H1 (cell line): ENCODE data around the gene CNOT8. TPM values are rescaled to one million over a fixed set of nuclear protein-coding genes. Genes with fewer than 3 reads are reported as not detected.

Experiments used
- CTCF ChIA-PET: fragments of 300-600 bp; sonication (Branson Sonifier 250); formaldehyde crosslinking; loops from one replicate; lab custom pipeline; 2021; ENCODE audit not compliant: partially characterized antibody; lab: Charles Lee
- POLR2A ChIA-PET: fragments of 300-600 bp; sonication (Branson Sonifier 250); formaldehyde crosslinking; loops from one replicate; lab custom pipeline; 2021; ENCODE audit warnings: inconsistent platforms; ENCODE audit not compliant: partially characterized antibody; lab: Charles Lee
- DNase-seq, 2 experiments: peaks; one replicate each; pipeline versions ENCODE4 v3.0.0 to v3.0.0-alpha.2; 2010 to 2022; ENCODE audit warnings: low spot score in 2 of 2, low read depth in 1 of 2, mixed read lengths in 1 of 2
- FAIRE-seq: peaks from 2 replicates; lab custom pipeline; 2011; peaks lifted over from hg19 to GRCh38; lab: Jason Lieb, UNC
- H2AFZ ChIP-seq: 2 replicates; pipeline ENCODE4 v1.8.1; 2012; ENCODE audit warnings: low read length, inconsistent platforms
- H2AK5ac ChIP-seq: 2 replicates; pipeline ENCODE4 v1.6.1; 2013; ENCODE audit warnings: low read depth, low read length
- H2BK120ac ChIP-seq: replicated peaks from 2 replicates; pipeline ENCODE3; 2013; ENCODE audit warnings: low read depth, low read length, inconsistent platforms
- H2BK12ac ChIP-seq: 2 replicates; pipeline ENCODE4 v1.6.1; 2013; ENCODE audit warnings: low read depth, low read length
- H2BK15ac ChIP-seq: 2 replicates; pipeline ENCODE4 v1.6.1; 2013; ENCODE audit warnings: low read length
- H2BK20ac ChIP-seq: 2 replicates; pipeline ENCODE4 v1.6.1; 2013; ENCODE audit warnings: low read length
- H2BK5ac ChIP-seq: 2 replicates; pipeline ENCODE4 v1.6.1; 2013; ENCODE audit warnings: low read depth, low read length
- H3K14ac ChIP-seq: 2 replicates; pipeline ENCODE4 v1.6.1; 2013; ENCODE audit warnings: inconsistent platforms; ENCODE audit not compliant: insufficient read length
- H3K18ac ChIP-seq: 2 replicates; pipeline ENCODE4 v1.6.1; 2013; ENCODE audit warnings: low read length; ENCODE audit errors: extremely low read depth
- H3K23ac ChIP-seq: 2 replicates; pipeline ENCODE4 v1.6.1; 2013; ENCODE audit warnings: inconsistent platforms; ENCODE audit not compliant: insufficient read length
- H3K23me2 ChIP-seq: 2 replicates; pipeline ENCODE4 v1.6.1; 2013; ENCODE audit warnings: low read depth, low read length
- H3K27ac ChIP-seq: 2 replicates; pipeline ENCODE4 v1.6.1; 2011; ENCODE audit warnings: low read depth, low read length, inconsistent platforms
- H3K27me3 ChIP-seq, 4 experiments: replicated peaks in 1 of 4; 1 replicate in 1 of 4; 2 replicates in 3 of 4; pipeline versions ENCODE4 v1.6.1 to v1.8.1; 2011 to 2013; ENCODE audit warnings: low read length in 3 of 4, mild to moderate bottlenecking in 3 of 4, inconsistent platforms in 2 of 4, mixed read lengths in 2 of 4, moderate library complexity in 1 of 4; ENCODE audit not compliant: control insufficient read depth in 3 of 4, insufficient read depth in 3 of 4; ENCODE audit errors: extremely low read depth in 1 of 4
- H3K36me3 ChIP-seq, 4 experiments: 2 replicates each; pipeline versions ENCODE4 v1.6.1 to v1.8.1; 2011 to 2013; ENCODE audit warnings: mild to moderate bottlenecking in 4 of 4, low read length in 3 of 4, moderate library complexity in 2 of 4, control low read depth in 1 of 4, inconsistent platforms in 1 of 4; ENCODE audit not compliant: insufficient read depth in 4 of 4, control insufficient read depth in 2 of 4
- H3K4ac ChIP-seq: replicated peaks from 2 replicates; pipeline ENCODE3; 2013; ENCODE audit warnings: low read length, low read depth, mixed read lengths, inconsistent platforms; ENCODE audit not compliant: insufficient read length
- H3K4me1 ChIP-seq, 4 experiments: replicated peaks in 1 of 4; 1 replicate in 1 of 4; 2 replicates in 3 of 4; pipeline versions ENCODE4 v1.6.1 to v1.8.1; 2011 to 2013; ENCODE audit warnings: low read length in 3 of 4, inconsistent platforms in 2 of 4, mixed read lengths in 1 of 4; ENCODE audit not compliant: insufficient read depth in 4 of 4, control insufficient read depth in 3 of 4
- H3K4me2 ChIP-seq, 2 experiments: 2 replicates each; pipeline versions ENCODE4 v1.6.1 to v1.8.1; 2011 to 2013; ENCODE audit warnings: low read depth in 2 of 2, low read length in 2 of 2, control low read depth in 1 of 2, inconsistent platforms in 1 of 2, mild to moderate bottlenecking in 1 of 2; ENCODE audit not compliant: insufficient read depth in 1 of 2
- H3K4me3 ChIP-seq, 4 experiments: fragments of 200-600, 300-600 bp in 1 of 4; sonication (generic), shearing (Covaris generic), sonication (Bioruptor Twin) in 1 of 4; 2 replicates each; pipeline versions ENCODE4 v1.5.1 to v1.8.1; 2011 to 2016; ENCODE audit warnings: low read length in 4 of 4, low read depth in 3 of 4, control low read depth in 2 of 4, inconsistent platforms in 2 of 4, mild to moderate bottlenecking in 2 of 4, mixed read lengths in 1 of 4, moderate library complexity in 1 of 4; ENCODE audit not compliant: insufficient read depth in 2 of 4; ENCODE audit errors: extremely low read depth in 1 of 4
- H3K56ac ChIP-seq: replicated peaks from 2 replicates; pipeline ENCODE3; 2013; ENCODE audit warnings: low read depth, mild to moderate bottlenecking, mixed read lengths, low read length, inconsistent platforms; ENCODE audit not compliant: insufficient read length
- H3K79me1 ChIP-seq: 2 replicates; pipeline ENCODE4 v1.6.1; 2013; ENCODE audit warnings: low read depth, low read length, control low read depth
- H3K79me2 ChIP-seq, 2 experiments: 2 replicates each; pipeline versions ENCODE4 v1.6.1 to v1.8.1; 2012 to 2013; ENCODE audit warnings: low read length in 2 of 2, mild to moderate bottlenecking in 2 of 2, inconsistent platforms in 1 of 2; ENCODE audit not compliant: insufficient read depth in 2 of 2, control insufficient read depth in 1 of 2
- H3K9ac ChIP-seq, 4 experiments: replicated peaks in 1 of 4; 1 replicate in 1 of 4; 2 replicates in 3 of 4; pipeline versions ENCODE4 v1.6.1 to v1.8.1; 2011 to 2013; ENCODE audit warnings: low read depth in 3 of 4, low read length in 3 of 4, control low read depth in 2 of 4, mild to moderate bottlenecking in 2 of 4, moderate library complexity in 2 of 4, inconsistent platforms in 1 of 4; ENCODE audit errors: extremely low read depth in 1 of 4
- H3K9me3 ChIP-seq, 2 experiments: 2 replicates each; pipeline versions ENCODE4 v1.6.1 to v1.8.1; 2012 to 2013; ENCODE audit warnings: mild to moderate bottlenecking in 2 of 2, moderate library complexity in 2 of 2, control low read depth in 1 of 2, inconsistent platforms in 1 of 2, low read depth in 1 of 2, low read length in 1 of 2, mixed read lengths in 1 of 2; ENCODE audit not compliant: insufficient read depth in 2 of 2
- H4K20me1 ChIP-seq, 2 experiments: replicated peaks in 1 of 2; 2 replicates each; pipeline versions ENCODE3 to v1.8.1; 2011 to 2013; ENCODE audit warnings: inconsistent platforms in 2 of 2, low read length in 2 of 2, mild to moderate bottlenecking in 1 of 2; ENCODE audit not compliant: insufficient read depth in 2 of 2, control insufficient read depth in 1 of 2
- H4K5ac ChIP-seq: 2 replicates; pipeline ENCODE4 v1.6.1; 2013; ENCODE audit warnings: low read length, low read depth, mixed read lengths, inconsistent platforms; ENCODE audit not compliant: insufficient read length
- H4K8ac ChIP-seq: 2 replicates; pipeline ENCODE4 v1.8.0; 2013; ENCODE audit warnings: mild to moderate bottlenecking, moderate library complexity, low read length, inconsistent platforms; ENCODE audit not compliant: insufficient read depth; ENCODE audit errors: extremely low read depth
- H4K91ac ChIP-seq: replicated peaks from 2 replicates; pipeline ENCODE3; 2013; ENCODE audit warnings: low read length, mixed read lengths, inconsistent platforms; ENCODE audit not compliant: insufficient read length
- CBX5 ChIP-seq: fragments of 300-800, 300-1000 bp; sonication (generic); IDR thresholded peaks from 2 replicates; pipeline ENCODE4 v1.7.1; 2016; ENCODE audit warnings: antibody characterized with exemption, low read length, low read depth
- KDM5A ChIP-seq: fragments of 200-600 bp; IDR thresholded peaks from 2 replicates; pipeline ENCODE4 v1.7.1; 2012; ENCODE audit warnings: mild to moderate bottlenecking, low read length, inconsistent platforms, mixed read lengths
- SIN3A ChIP-seq, 2 experiments: IDR thresholded peaks in 1 of 2; conservative IDR thresholded peaks in 1 of 2; 2 replicates each; pipeline ENCODE4 v1.6.1; 2011 to 2012; ENCODE audit warnings: low read length in 2 of 2, improper control_type of control experiment in 1 of 2, low read depth in 1 of 2, mild to moderate bottlenecking in 1 of 2
- SP1 ChIP-seq: IDR thresholded peaks from 2 replicates; pipeline ENCODE4 v1.6.1; 2011; ENCODE audit warnings: low read depth, low read length
- SUZ12 ChIP-seq: fragments of 200-600 bp; sonication (generic); IDR thresholded peaks from 2 replicates; pipeline ENCODE4 v1.6.1; 2012; ENCODE audit warnings: mild to moderate bottlenecking, inconsistent platforms, low read length, moderate library complexity, mixed read lengths
- TAF1 ChIP-seq: IDR thresholded peaks from 2 replicates; pipeline ENCODE4 v1.6.1; 2011; ENCODE audit warnings: mild to moderate bottlenecking, low read depth, low read length
- TAF7 ChIP-seq: optimal IDR thresholded peaks from 2 replicates; pipeline ENCODE3; 2011; ENCODE audit warnings: low read depth, mild to moderate bottlenecking, inconsistent platforms, low read length, moderate library complexity, borderline replicate concordance
- YY1 ChIP-seq: IDR thresholded peaks from 2 replicates; pipeline ENCODE4 v1.6.1; 2011; ENCODE audit warnings: low read depth, mild to moderate bottlenecking, low read length
- WGBS, 2 experiments: shearing (Covaris generic) in 1 of 2; methylation state at CpG; one replicate each; pipeline versions ENCODE4 v1.1.6 to v1.1.7; 2013 to 2015; ENCODE audit warnings: low lambda C conversion rate in 2 of 2, mixed read lengths in 2 of 2, inconsistent platforms in 1 of 2, low coverage in 1 of 2, missing lambda C conversion rate in 1 of 2; ENCODE audit not compliant: insufficient replicate concordance in 2 of 2, insufficient coverage in 1 of 2, insufficient read length in 1 of 2; ENCODE audit errors: extremely low coverage in 1 of 2, missing lambda C conversion rate in 1 of 2; 5-methylcytosine and 5-hydroxymethylcytosine counted together
- polyA plus RNA-seq, 7 experiments: library from polyadenylated mRNA; depleted of rRNA in 3 of 7; stranded (reverse) in 5 of 7; unstranded in 2 of 7; fragments of >200 nt in 5 of 7; fragments of 200-250 nt in 2 of 7; gene quantifications; 1 replicate in 5 of 7; 2 replicates in 1 of 7; 4 replicates in 1 of 7; pipeline versions ENCODE4 v1.2.1 to v1.2.3, GENCODE V29; 2011 to 2013; ENCODE audit warnings: missing spikeins in 2 of 7, mixed read lengths in 2 of 7
- total RNA-seq: library from RNA; stranded (reverse); fragmentation: NEBNext Ultra II Directional; extraction: Animal tissue kit (Norgen Biotek cat#: 25700); gene quantifications from 2 replicates; pipeline ENCODE4 v1.2.1, GENCODE V29; 2021

Gene CNOT8
- total and polyA plus RNA-seq, 2 of the 8 experiments (the other 6 are each of a cell fraction or from before 2014, with no cell fraction given) = 36.4 to 62.9 TPM

GRCh38 chr5:154830219-154830595 is 28.2 kb upstream of the CNOT8 start:
- Histone ChIP-seq H4K91ac (no peak overlapping the region), H4K8ac (no peak overlapping the region; the same call in 1 of the 2 replicates), H3K14ac (no peak overlapping the region), H3K23ac (no peak overlapping the region), H2BK12ac (no peak overlapping the region), H2BK15ac (no peak overlapping the region), H3K79me2 (no peaks in the 10 kb centered on the region), H3K27me3 (no peaks in the 10 kb centered on the region), H3K18ac (no peak overlapping the region), H2AFZ (no peak overlapping the region), H3K9me3 (no peaks in the 10 kb centered on the region), H2BK5ac (no peak overlapping the region), H2BK120ac (no peak overlapping the region), H3K79me1 (no peaks in the 10 kb centered on the region), H2BK20ac (no peak overlapping the region), H3K56ac (no peak overlapping the region), H3K4me1 (peaks cover 0 to 3% (median 0%) of the 10 kb centered on the region in 4 experiments; a peak in 2 of 7 replicates), H2AK5ac (no peak overlapping the region)
- POLR2A ChIA-PET = interaction anchor here (1.7 to 2.8 kb wide), 2 partner anchors 10 to 11 kb away, joined by 7 read pairs; no protein-coding TSS in a partner anchor
- WGBS, 2 experiments = 92% methylated on average over 7 of the region's 7 CpGs; no CpG with 5 or more reads in 1 of the 2 experiments
- CTCF ChIA-PET = interaction anchor here (1.1 to 1.2 kb wide), 2 partner anchors 15 to 38 kb away, joined by 3 to 4 read pairs; no protein-coding TSS in a partner anchor
- TF ChIP-seq YY1 (no peak), SP1 (no peak), SUZ12 (no peak), TAF7 (no peak), TAF1 (no peak), CBX5 (no peak), KDM5A (no peak), SIN3A (conservative IDR thresholded peaks at IDR 0.05 in 1 of 2, IDR thresholded peaks at IDR 0.05 in 1 of 2; ENCODE audit: low read depth in 1 of 2, low read length in 2 of 2) (no peak)
- TF ChIP-seq, all 59 proteins: peak for 0
- Histone ChIP-seq H3K4ac (no peak overlapping the region), H3K4me2 (no peak overlapping the region), H3K4me3 (no peak overlapping the region), H3K23me2 (no peaks in the 10 kb centered on the region), H4K5ac (no peak overlapping the region), H4K20me1 (peaks cover 0 to 3% of the 10 kb centered on the region in 2 experiments), H3K9ac (no peak overlapping the region), H3K27ac (no peak overlapping the region), H3K36me3 (peaks cover 0 to 17% (median 10%) of the 10 kb centered on the region in 4 experiments; a peak in 7 of 8 replicates)
- no peak for DNase-seq
- FAIRE-seq = no peak
